ENCODE results near the gene ARL15. TPM values are rescaled to one million over a fixed set of nuclear protein-coding genes. Genes with fewer than 3 reads are reported as not detected.
"Not testable (repeated sequence)": the region's sequence is repeated elsewhere in the genome, so short reads cannot be mapped to it uniquely, and the experiment has no call there.

ARL15 gene
- total RNA-seq, 3 donors from 2014 or later = 29.0 to 65.0 (median 42.9) TPM

GRCh38 chr5:54073735-54074134 lies 236.6 kb downstream of the ARL15 start:
- no peak for TF ChIP-seq CTCF (IDR thresholded peaks at IDR 0.05)
- no peak for TF ChIP-seq POLR2AphosphoS5 (IDR thresholded peaks at IDR 0.05)
- no peak for TF ChIP-seq POLR2A (IDR thresholded peaks at IDR 0.05)
- intact Hi-C loops (cut with DNase I; ENCODE audit: low total_unique reads) = no loop called here
- no peak overlapping the region for H3K4me3 ChIP-seq
- no peak for DNase-seq (ENCODE audit: low spot score in 2 of 2)
- no peaks in the 10 kb centered on the region for H3K4me1 ChIP-seq
- H3K36me3 ChIP-seq = no peaks in the 10 kb centered on the region
- no peaks in the 10 kb centered on the region for H3K9me3 ChIP-seq
- H3K27me3 ChIP-seq = no peaks in the 10 kb centered on the region
- no peak overlapping the region for H3K27ac ChIP-seq

GRCh38 chr5:54073131-54073530 lies 237.2 kb downstream of the ARL15 start:
- intact Hi-C loops (cut with DNase I; ENCODE audit: low total_unique reads) = no loop called here

GRCh38 chr5:54066433-54066832 lies 243.9 kb downstream of the ARL15 start:
- H3K36me3 ChIP-seq = no peaks in the 10 kb centered on the region
- no peaks in the 10 kb centered on the region for H3K27me3 ChIP-seq
- no peak overlapping the region for H3K27ac ChIP-seq
- no peak for TF ChIP-seq CTCF (IDR thresholded peaks at IDR 0.05)
- no peak for TF ChIP-seq POLR2A (IDR thresholded peaks at IDR 0.05)
- no peak for TF ChIP-seq POLR2AphosphoS5 (IDR thresholded peaks at IDR 0.05)
- intact Hi-C loops (cut with DNase I; ENCODE audit: low total_unique reads) = no loop called here
- no peak overlapping the region for H3K4me3 ChIP-seq
- H3K9me3 ChIP-seq = no peaks in the 10 kb centered on the region
- DNase-seq (ENCODE audit: low spot score in 2 of 2) = no peak
- H3K4me1 ChIP-seq = no peaks in the 10 kb centered on the region

More at GRCh38 chr5:54073131-54073530, 237.2 kb downstream of the ARL15 start:
- no peaks in the 10 kb centered on the region for H3K27me3 ChIP-seq
- no peak for DNase-seq (ENCODE audit: low spot score in 2 of 2)
- H3K9me3 ChIP-seq = no peaks in the 10 kb centered on the region
- H3K36me3 ChIP-seq = no peaks in the 10 kb centered on the region
- no peak overlapping the region for H3K4me3 ChIP-seq
- H3K27ac ChIP-seq = no peak overlapping the region
- TF ChIP-seq CTCF (IDR thresholded peaks at IDR 0.05) (no peak), POLR2AphosphoS5 (IDR thresholded peaks at IDR 0.05) (no peak)
- H3K4me1 ChIP-seq = no peaks in the 10 kb centered on the region

- TF ChIP-seq CTCF (IDR thresholded peaks at IDR 0.05) = no peak
- no peak for TF ChIP-seq POLR2A (IDR thresholded peaks at IDR 0.05)
- TF ChIP-seq POLR2AphosphoS5 (IDR thresholded peaks at IDR 0.05) = no peak
These were observed 246.6 kb downstream of the ARL15 start for GRCh38 chr5:54063817-54064216.

GRCh38 chr5:54062958-54063357 lies 247.4 kb downstream of the ARL15 start:
- intact Hi-C loops (cut with DNase I; ENCODE audit: low total_unique reads) = no loop called here
- no peaks in the 10 kb centered on the region for H3K4me1 ChIP-seq
- DNase-seq (ENCODE audit: low spot score in 2 of 2) = no peak
- no peak overlapping the region for H3K4me3 ChIP-seq
- no peaks in the 10 kb centered on the region for H3K27me3 ChIP-seq
- H3K36me3 ChIP-seq = no peaks in the 10 kb centered on the region
- no peaks in the 10 kb centered on the region for H3K9me3 ChIP-seq
- TF ChIP-seq CTCF (IDR thresholded peaks at IDR 0.05) (no peak), POLR2A (IDR thresholded peaks at IDR 0.05) (no peak), POLR2AphosphoS5 (IDR thresholded peaks at IDR 0.05) (no peak)
- no peak overlapping the region for H3K27ac ChIP-seq

More at GRCh38 chr5:54063817-54064216, 246.6 kb downstream of the ARL15 start:
- no peak overlapping the region for H3K4me3 ChIP-seq
- H3K9me3 ChIP-seq = no peaks in the 10 kb centered on the region
- no peak for DNase-seq (ENCODE audit: low spot score in 2 of 2)
- no peaks in the 10 kb centered on the region for H3K27me3 ChIP-seq
- no peaks in the 10 kb centered on the region for H3K4me1 ChIP-seq
- no peak overlapping the region for H3K27ac ChIP-seq
- intact Hi-C loops (cut with DNase I; ENCODE audit: low total_unique reads) = no loop called here
- H3K36me3 ChIP-seq = no peaks in the 10 kb centered on the region

GRCh38 chr5:54060919-54061318 lies 249.5 kb downstream of the ARL15 start:
- intact Hi-C loops (cut with DNase I; ENCODE audit: low total_unique reads) = not testable (repeated sequence)

More at GRCh38 chr5:54060919-54061318, 249.5 kb downstream of the ARL15 start:
- H3K4me1 ChIP-seq; H3K27me3 ChIP-seq; H3K9me3 ChIP-seq; DNase-seq (ENCODE audit: low spot score in 2 of 2); H3K27ac ChIP-seq; H3K36me3 ChIP-seq; H3K4me3 ChIP-seq: not testable (repeated sequence)

All from breast epithelium (tissue), 4 donors.